OCI-LY7 (cell line): ENCODE data around the gene SFRP5.

Experiments
- EZH2phosphoT487 ChIP-seq: fragments of 200-600 bp; sonication (generic); IDR thresholded peaks from 2 replicates; pipeline ENCODE4 v1.6.1; 2018; ENCODE audit warnings: low read depth, borderline replicate concordance, mild to moderate bottlenecking, mixed run types, antibody characterized with exemption, low read length, moderate library complexity, mixed read lengths
- TF ChIP-seq, protein P1 (sequence below): fragments of 200-600 bp; sonication (generic); conservative IDR thresholded peaks from 2 replicates; pipeline ENCODE4 v1.5.1; 2014; ENCODE audit warnings: mild to moderate bottlenecking, antibody characterized with exemption, low read length, moderate library complexity, mixed read lengths

DNA sequence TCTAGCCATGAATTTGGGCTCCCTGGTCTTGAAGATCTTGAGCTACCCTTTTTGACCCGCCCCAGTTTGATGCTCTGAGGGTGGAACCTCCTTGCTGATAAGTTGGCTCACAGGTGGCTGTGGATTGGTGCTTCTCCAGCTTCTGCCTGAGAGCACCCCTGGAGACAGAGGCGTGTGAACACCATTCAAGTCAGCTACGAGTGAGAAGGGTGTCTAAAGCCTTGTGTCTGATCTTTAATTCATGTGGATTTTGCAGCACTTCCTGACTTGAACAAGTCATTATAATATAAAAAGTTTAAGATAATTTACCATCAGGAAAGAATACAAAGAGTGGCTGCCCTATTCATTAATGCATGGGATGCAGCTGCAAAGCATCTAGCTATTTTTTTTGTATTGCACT, 40.2 kb upstream of the SFRP5 start:
- TF ChIP-seq, protein P1, sequence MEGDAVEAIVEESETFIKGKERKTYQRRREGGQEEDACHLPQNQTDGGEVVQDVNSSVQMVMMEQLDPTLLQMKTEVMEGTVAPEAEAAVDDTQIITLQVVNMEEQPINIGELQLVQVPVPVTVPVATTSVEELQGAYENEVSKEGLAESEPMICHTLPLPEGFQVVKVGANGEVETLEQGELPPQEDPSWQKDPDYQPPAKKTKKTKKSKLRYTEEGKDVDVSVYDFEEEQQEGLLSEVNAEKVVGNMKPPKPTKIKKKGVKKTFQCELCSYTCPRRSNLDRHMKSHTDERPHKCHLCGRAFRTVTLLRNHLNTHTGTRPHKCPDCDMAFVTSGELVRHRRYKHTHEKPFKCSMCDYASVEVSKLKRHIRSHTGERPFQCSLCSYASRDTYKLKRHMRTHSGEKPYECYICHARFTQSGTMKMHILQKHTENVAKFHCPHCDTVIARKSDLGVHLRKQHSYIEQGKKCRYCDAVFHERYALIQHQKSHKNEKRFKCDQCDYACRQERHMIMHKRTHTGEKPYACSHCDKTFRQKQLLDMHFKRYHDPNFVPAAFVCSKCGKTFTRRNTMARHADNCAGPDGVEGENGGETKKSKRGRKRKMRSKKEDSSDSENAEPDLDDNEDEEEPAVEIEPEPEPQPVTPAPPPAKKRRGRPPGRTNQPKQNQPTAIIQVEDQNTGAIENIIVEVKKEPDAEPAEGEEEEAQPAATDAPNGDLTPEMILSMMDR: no peak
- TF ChIP-seq EZH2phosphoT487: no peak
